HG03066 (cell line): Measurements from ENCODE around the gene SHD.
A peak's percentile ranks its signal among the peaks of the same experiment; 100 is the strongest.
"Not testable (repeated sequence)": the region's sequence is repeated elsewhere in the genome, so short reads cannot be mapped to it uniquely, and the experiment has no call there.

Experiments used
- ATAC-seq: cut with Tn5 transposase; IDR thresholded peaks from one replicate; pipeline ENCODE4 v1.9.1; 2021; ENCODE audit warnings: low read depth; ENCODE audit not compliant: unreplicated experiment

Gene SHD

DNA sequence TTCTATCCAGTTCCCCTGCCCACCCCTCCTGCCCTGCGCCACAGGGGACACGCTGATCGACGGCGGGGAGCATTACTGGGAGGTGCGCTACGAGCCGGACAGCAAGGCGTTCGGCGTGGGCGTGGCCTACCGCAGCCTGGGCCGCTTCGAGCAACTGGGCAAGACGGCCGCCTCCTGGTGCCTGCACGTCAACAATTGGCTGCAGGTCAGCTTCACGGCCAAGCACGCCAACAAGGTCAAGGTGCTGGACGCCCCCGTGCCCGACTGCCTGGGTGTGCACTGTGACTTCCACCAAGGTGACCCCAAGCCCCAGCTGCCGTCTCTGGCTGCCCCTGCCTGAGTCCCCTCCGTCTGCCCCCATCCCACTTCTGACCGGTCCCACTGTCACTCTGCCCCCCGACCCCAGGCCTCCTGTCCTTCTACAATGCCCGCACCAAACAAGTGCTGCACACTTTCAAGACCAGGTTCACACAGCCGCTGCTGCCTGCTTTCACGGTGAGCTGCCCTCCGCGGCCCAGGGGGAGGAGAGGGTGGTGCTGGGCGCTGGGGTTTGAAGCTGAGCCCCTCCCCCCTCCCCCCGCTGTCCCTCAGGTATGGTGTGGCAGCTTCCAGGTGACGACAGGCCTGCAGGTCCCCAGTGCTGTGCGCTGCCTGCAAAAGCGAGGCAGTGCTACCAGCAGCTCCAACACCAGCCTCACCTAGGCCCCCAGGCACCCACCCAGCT lies 44.0 kb downstream of the SHD start:
- no peak for ATAC-seq

GRCh38 chr19:4323692-4324091 lies 44.6 kb downstream of the SHD start:
- ATAC-seq: no peak

DNA sequence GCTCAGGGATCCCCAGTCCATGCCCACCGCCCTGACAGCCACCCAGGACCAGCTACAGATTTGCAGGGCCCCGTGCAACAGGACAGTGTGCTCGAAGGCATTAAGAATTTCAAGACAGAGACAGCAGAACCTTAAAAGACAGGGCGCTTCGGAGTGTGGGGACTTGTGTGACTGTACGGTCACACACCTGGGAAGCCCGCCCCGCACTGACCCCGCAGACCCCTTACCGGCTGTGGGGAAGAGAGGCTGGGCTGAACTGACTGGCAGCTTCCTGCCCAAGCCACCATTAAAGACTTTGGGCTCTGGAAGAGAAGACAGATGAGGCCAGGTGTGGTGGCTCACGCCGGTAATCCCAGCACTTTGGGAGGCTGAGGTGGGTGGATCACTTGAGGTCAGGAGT lies 45.2 kb downstream of the SHD start:
- no peak for ATAC-seq

GRCh38 chr19:4326215-4326836 lies 47.3 kb downstream of the SHD start:
- no peak for ATAC-seq

- no peak for ATAC-seq
Observed at GRCh38 chr19:4326837-4327251, 47.8 kb downstream of the SHD start.

DNA sequence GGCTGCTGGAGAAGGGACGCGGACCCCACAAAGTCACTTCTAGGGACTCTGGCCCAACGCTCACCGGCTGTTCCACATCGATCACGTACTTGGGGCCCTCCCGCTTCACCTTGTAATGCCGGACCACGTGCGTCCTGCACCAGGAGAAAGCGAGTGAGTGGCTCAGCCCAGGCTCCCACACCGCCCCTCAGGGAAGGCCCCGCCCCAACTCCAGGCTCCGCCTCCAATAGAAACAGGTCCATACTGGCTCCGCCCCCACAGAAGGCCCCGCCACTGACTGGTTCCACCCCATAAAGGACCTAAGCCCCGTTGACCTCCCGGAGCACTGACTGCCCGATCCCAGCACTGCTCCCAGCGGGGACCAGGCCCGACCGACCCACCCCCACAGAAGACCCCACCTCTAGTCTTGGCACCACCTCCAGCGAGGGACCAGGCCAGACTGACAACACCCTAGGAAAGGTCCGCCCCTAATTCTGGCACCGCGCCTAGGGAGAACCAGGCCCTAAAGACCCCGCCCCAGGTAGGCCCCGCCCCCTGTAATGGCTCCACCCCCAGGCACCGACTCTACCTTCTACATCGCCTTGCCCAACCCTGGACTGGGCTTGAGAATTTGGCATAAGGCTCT lies 48.3 kb downstream of the SHD start:
- no peak for ATAC-seq

DNA sequence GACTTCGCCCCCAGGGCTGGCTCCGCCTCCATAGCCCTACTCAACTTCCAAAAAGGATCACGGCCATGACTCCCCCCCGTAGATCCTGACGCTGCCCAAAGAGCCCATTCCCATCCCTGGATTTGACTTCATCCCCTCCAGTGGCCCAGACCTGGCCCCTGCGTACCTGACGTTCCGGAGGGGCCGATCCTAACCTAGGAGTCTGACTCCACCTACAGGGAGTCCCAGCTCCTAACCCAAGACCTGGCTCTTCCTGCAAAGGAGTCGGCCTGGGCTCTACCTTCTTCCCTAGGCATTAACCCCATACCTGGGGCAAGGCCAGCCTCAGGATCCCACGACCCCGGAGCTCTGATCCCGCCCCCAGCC lies 48.8 kb downstream of the SHD start:
- no peak for ATAC-seq

DNA sequence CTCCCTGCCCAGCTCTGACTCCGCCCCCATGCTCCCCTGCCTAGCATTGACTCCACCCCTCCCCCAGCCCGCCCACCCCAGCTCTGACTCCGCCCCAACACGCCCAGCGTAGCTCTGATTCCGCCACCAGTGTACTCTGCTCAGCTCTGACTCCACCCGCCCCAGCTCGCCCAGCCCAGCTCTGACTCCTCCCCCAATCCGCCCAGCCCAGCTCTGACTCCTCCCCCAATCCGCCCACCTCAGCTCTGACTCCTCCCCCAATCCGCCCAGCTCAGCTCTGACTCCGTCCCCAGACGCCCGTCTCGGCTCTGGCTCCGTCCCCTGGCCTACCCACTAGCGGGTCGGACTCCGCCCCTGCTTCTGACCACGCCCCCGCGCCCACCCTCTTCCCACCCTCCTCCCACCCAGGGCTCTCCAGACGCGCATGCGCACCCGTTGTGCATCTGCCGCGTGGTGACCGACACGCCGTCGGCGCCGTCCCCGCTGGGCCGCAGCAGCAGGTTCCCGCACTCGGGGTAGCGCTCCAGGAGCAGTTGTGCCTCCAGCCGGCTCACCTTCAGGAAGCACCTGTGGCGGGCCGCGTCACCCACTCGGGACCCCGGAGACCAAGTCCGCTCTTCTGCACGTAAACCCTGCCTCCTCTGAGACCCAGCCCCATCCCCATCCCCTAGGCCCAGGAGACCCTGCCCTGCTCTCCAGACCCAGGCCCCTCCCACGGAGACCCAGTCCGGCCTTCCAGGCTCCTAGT lies 49.4 kb downstream of the SHD start:
- peak; percentile 69 for ATAC-seq

DNA sequence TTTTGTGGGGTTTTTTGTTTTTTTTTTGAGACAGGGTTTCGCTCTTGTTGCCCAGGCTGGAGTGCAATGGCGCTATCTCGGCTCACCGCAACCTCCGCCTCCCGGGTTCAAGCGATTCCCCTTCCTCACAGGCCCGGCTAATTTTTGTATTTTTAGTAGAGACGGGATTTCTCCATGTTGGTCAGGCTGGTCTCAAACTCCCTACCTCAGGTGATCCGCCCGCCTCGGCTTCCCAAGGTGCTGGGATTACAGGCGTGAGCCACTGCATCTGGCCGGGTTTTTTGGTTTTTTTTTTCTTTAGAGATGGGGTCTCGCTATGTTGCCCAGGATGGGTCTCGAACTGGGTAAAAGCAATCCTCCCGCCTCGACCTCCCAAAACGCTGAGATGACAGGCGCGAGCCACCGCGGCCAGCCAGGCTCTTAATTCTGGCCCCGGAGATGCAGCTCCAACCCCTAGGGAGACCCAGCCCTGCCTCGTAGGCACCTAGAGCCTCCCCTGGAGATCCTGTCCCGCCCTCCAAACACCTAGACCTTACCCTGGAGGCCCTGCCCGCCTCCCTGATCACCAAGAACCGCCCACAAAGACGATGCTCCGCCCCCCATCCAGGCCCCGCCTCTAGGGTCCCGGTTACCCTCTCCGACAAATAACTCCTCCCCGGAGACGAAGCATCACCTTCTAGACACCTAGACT lies 50.1 kb downstream of the SHD start:
- not testable (repeated sequence) for ATAC-seq

DNA sequence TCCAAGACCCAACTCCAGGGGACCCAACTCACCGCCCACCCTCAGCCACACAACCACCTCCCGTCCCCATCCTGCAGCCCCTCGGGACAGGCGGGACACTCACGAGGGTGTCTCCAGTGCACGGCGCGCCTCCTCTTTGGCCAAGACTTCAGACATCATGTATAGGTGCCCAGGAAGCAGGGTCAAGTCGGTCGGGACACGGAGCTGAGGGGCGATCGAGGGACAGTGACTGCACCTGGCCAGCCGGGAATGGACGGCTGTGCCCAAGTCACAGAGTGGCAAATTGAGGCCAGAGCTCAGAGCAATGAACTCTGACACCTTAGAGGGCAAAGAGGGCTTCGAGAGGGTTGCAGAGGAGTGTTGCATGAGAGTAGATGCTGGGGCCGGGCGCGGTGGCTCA lies 50.8 kb downstream of the SHD start:
- ATAC-seq: no peak

DNA sequence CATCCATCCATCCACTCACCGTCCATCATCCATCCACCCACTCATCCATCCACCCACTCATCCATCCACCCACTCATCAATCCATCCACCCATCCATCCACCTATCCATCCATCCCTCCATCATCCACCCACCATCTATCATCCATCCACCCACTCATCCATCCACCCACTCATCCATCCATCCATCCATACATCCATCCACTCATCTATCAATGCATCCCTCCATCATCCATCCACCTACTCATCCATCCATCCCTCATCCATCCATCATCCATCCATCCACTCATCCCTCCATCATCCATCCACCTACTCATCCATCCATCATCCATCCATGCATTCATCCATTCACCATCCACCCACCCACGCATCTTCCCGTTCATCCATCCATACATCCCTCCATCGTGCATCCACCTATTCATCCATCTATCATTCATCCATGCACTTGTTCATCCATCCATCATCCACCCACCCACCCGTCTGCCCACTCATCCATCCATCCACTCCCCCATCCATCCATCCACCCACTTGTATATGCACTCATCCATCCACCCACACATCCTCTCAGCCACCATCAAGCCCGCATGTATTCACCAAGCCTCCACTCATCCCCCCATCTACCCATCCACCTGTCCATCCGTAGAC lies 56.0 kb downstream of the SHD start:
- no peak for ATAC-seq

DNA sequence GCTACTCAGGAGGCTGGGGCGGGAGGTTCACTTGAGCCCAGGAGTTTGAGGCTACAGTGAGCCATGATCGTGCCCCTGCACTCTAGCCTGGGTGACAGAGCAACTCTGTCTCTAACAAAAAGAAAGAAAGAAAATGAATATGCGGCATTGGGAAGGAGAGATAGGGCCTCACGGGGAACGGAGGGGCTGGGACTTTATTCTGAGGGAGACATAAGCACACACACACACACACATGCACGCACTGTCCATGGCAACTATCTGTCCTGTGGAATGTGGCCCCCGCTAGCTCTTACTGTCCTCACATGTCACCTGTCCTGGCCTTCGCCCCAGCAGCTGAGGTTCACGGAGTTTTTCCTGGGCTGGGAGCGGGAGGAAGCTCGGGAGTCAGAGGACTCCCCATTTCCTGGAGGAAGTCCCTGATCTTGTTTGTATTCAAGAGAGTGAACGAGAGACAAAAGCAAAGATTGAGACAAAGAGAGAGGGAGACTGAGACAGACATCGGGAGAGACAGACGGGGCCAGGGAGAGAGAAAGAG lies 58.9 kb downstream of the SHD start:
- ATAC-seq: no peak

DNA sequence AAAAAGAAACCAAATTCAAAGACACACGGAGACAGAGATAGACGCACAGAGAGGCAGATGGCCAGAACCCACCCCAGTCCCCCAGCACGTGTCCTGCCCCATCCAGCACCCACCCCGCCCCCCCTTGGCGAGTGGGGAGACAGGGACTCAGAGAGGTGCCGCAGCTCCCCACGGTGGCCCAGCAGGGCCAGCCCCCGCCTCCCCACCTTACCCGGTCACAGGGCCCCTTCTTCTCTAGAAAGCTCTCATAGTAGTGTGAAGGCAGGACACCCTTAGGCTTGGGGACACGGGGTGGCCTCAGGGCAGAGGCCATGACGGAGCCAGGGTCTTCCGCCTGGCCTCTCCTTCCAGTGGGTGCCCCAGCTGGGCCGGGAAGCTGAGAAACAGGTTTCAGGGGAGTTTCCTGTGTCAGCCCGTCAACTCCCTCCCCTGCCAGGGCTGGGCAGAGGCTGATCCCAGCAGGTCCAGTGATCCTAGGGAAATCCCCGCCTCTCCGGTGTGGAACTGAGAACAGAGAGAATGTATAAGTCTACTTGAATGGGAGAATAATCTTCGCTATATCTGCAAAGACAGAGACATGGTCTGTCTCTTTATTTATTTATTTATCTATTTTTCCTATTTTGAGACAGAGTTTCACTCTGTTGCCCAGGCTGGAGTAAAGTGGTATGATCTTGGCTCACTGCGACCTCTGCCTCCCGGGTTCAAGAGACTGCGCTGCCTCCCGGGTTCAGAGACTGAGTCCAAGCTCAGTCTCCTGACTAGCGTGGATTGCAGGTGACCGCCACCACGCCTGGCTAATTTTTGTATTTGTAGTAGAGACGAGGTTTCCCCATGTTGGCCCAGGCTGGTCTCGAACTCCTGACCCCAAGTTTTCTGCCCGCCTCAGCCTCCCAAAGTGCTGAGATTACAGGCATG lies 59.6 kb downstream of the SHD start, which contains the start of gene STAP2:
Gene STAP2, minus strand, starts transcription at position 387 of the 915 bp plus-strand sequence. Its CDS starts 74 bp downstream, at position 313.
- ATAC-seq: no peak
